HepG2 (cell line): ENCODE measurements around the gene VAV2. TPM values are rescaled to one million over a fixed set of nuclear protein-coding genes. Genes with fewer than 3 reads are reported as not detected.
A peak's percentile ranks its signal among the peaks of the same experiment; 100 is the strongest.

Experiments
- CENPX ChIP-seq: sonication (generic); formaldehyde crosslinking; IDR thresholded peaks from 2 replicates; pipeline ENCODE4 v1.9.0; 2021; ENCODE audit warnings: mild to moderate bottlenecking, missing genetic modification reagents, moderate library complexity
- EP300 ChIP-seq, 3 experiments: sonication (generic) in 1 of 3; formaldehyde crosslinking in 1 of 3; IDR thresholded peaks; 2 replicates each; pipeline versions ENCODE4 v1.5.1 to v1.6.1; 2011 to 2020; ENCODE audit warnings: low read depth in 2 of 3, low read length in 2 of 3, borderline replicate concordance in 1 of 3, improper control_type of control experiment in 1 of 3, mild to moderate bottlenecking in 1 of 3, missing genetic modification reagents in 1 of 3, moderate library complexity in 1 of 3
- FOXK2 ChIP-seq: fragments of 450-650 bp; IDR thresholded peaks from 2 replicates; pipeline ENCODE4 v1.6.1; 2016
- HNRNPH1 ChIP-seq: fragments of 200-400 bp; formaldehyde crosslinking; optimal IDR thresholded peaks from 2 replicates; pipeline ENCODE3; 2017; ENCODE audit warnings: mild to moderate bottlenecking, low read depth, low read length
- MAFK ChIP-seq, 2 experiments: IDR thresholded peaks in 1 of 2; conservative IDR thresholded peaks in 1 of 2; 2 replicates each; pipeline ENCODE4 v1.6.1; 2011; ENCODE audit warnings: improper control_type of control experiment in 2 of 2, low read length in 2 of 2
- SALL2 ChIP-seq: sonication (generic); formaldehyde crosslinking; IDR thresholded peaks from 2 replicates; pipeline ENCODE4 v1.8.1; 2023; ENCODE audit warnings: mild to moderate bottlenecking, missing genetic modification reagents, inconsistent platforms
- SETDB1 ChIP-seq: sonication (generic); formaldehyde crosslinking; IDR thresholded peaks from 2 replicates; pipeline ENCODE4 v1.5.1; 2020; ENCODE audit warnings: missing genetic modification reagents, mild to moderate bottlenecking, borderline replicate concordance
- SP4 ChIP-seq: sonication (generic); formaldehyde crosslinking; IDR thresholded peaks from 2 replicates; pipeline ENCODE4 v1.8.1; 2023; ENCODE audit warnings: mild to moderate bottlenecking, missing genetic modification reagents
- TCF12 ChIP-seq, 2 experiments: fragments of 450-650 bp in 1 of 2; sonication (generic) in 1 of 2; formaldehyde crosslinking in 1 of 2; IDR thresholded peaks; 2 replicates each; pipeline versions ENCODE4 v1.6.1 to v1.8.0; 2017 to 2022; ENCODE audit warnings: antibody characterized with exemption in 1 of 2, mild to moderate bottlenecking in 1 of 2, missing genetic modification reagents in 1 of 2, moderate library complexity in 1 of 2
- ZFAT ChIP-seq: sonication (generic); formaldehyde crosslinking; conservative IDR thresholded peaks from 2 replicates; pipeline ENCODE4 v1.8.1; 2023; ENCODE audit warnings: missing genetic modification reagents, inconsistent platforms
- ZNF180 ChIP-seq: sonication (generic); formaldehyde crosslinking; IDR thresholded peaks from 2 replicates; pipeline ENCODE4 v1.4.0; 2020; ENCODE audit warnings: low read depth, missing genetic modification reagents, borderline replicate concordance
- ZNF224 ChIP-seq: sonication (generic); formaldehyde crosslinking; IDR thresholded peaks from 2 replicates; pipeline ENCODE4 v1.5.0; 2020; ENCODE audit warnings: mild to moderate bottlenecking, missing genetic modification reagents
- ZNF335 ChIP-seq: sonication (generic); formaldehyde crosslinking; IDR thresholded peaks from 2 replicates; pipeline ENCODE4 v1.4.0; 2020; ENCODE audit warnings: missing genetic modification reagents
- polyA plus RNA-seq, 8 experiments: library from polyadenylated mRNA; depleted of rRNA in 3 of 8; stranded (reverse) in 7 of 8; unstranded in 1 of 8; fragments of >200 nt; fragmentation: Illumina TruSeq in 4 of 8; extraction: Trizol in 4 of 8; gene quantifications; 2 replicates each; pipeline versions ENCODE4 v1.2.1 to v1.2.3, GENCODE V29; 2011 to 2016; ENCODE audit warnings: low read depth in 4 of 8, missing spikeins in 1 of 8, mixed read lengths in 1 of 8; ENCODE audit not compliant: insufficient read depth in 1 of 8
- total RNA-seq, 5 experiments: library from RNA; depleted of rRNA; stranded (reverse); fragments of >200 nt; fragmentation: Illumina TruSeq; extraction: Trizol; gene quantifications; 2 replicates each; pipeline ENCODE4 v1.2.3, GENCODE V29; 2016; ENCODE audit warnings: low read depth in 1 of 5
- TF ChIP-seq, protein P1 (sequence below): sonication (generic); formaldehyde crosslinking; IDR thresholded peaks from 2 replicates; pipeline ENCODE4 v1.4.0; 2020; ENCODE audit warnings: missing genetic modification reagents; ENCODE audit errors: not compliant biosample characterization
- TF ChIP-seq, protein P2 (sequence below): sonication (generic); formaldehyde crosslinking; conservative IDR thresholded peaks from 2 replicates; pipeline ENCODE4 v1.4.0; 2020; ENCODE audit warnings: missing genetic modification reagents
- TF ChIP-seq, protein P3 (sequence below): IDR thresholded peaks from 2 replicates; pipeline ENCODE4 v1.6.1; 2016; ENCODE audit warnings: missing compliant biosample characterization, missing genetic modification reagents, borderline replicate concordance
- TF ChIP-seq, protein P4 (sequence below): sonication (generic); formaldehyde crosslinking; IDR thresholded peaks from 2 replicates; pipeline ENCODE4 v1.8.0; 2022; ENCODE audit warnings: mild to moderate bottlenecking, missing genetic modification reagents, moderate library complexity
- TF ChIP-seq, protein P5 (sequence below): sonication (generic); formaldehyde crosslinking; IDR thresholded peaks from 2 replicates; pipeline ENCODE4 v1.8.0; 2022; ENCODE audit warnings: missing genetic modification reagents, mild to moderate bottlenecking, moderate library complexity, borderline replicate concordance
- TF ChIP-seq, protein P6 (sequence below): sonication (generic); formaldehyde crosslinking; IDR thresholded peaks from 2 replicates; pipeline ENCODE4 v1.4.0; 2020; ENCODE audit warnings: missing genetic modification reagents
- TF ChIP-seq, protein P7 (sequence below): sonication (generic); formaldehyde crosslinking; IDR thresholded peaks from 2 replicates; pipeline ENCODE4 v1.4.0; 2020; ENCODE audit warnings: missing genetic modification reagents

VAV2 gene
- total and polyA plus RNA-seq, 2 of the 13 experiments (the other 11 are each of a cell fraction or from before 2014, with no cell fraction given): 22.5 to 22.9 TPM

DNA sequence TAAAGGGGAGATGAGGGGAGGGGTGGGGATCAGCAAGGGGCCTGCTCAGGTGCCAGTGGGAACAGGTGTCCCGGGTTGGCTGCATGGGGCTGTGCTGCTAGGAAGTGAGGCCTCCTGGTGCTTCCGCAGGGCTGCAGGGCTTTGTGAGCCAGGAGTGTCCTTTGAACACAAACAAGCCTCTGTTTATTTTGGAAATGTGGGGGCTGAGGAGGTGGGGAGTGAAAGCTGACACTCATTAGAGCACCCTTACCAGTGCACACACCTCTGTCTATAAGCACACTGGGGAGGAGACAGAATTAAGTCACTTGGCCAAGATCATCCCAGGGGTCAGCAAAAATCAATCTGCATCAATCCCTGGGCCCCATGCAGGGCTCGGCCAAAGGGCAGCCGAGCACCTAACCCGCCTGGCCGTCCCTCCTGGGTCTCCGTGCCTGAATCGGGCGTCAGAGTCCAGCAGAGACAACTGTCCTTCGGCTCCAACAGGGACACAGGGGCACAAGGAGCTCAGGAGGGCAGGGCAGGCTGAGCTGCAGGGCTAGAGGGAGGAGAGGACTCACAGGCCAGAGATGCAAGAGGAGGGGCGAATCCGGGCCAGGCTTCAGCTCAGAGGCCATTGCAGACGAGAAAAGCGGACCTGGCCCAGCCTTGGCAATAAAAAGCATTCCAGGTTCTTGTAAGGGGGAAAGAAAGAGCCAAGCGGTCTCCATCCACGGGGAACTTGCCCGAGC, 99.8 kb downstream of the VAV2 start (continued):
- TF ChIP-seq EP300 (IDR thresholded peaks at IDR 0.05; ENCODE audit: low read depth in 2 of 2, low read length in 2 of 2) (peak; percentile 91 to 96), EP300 (CRISPR knock-in tag; IDR thresholded peaks at IDR 0.05; ENCODE audit: borderline replicate concordance) (peak; percentile 96; the same call in 1 of the 2 replicates), MAFK (conservative IDR thresholded peaks at IDR 0.05 in 1 of 2, IDR thresholded peaks at IDR 0.05 in 1 of 2; ENCODE audit: low read length in 2 of 2) (peak; percentile 35 to 64; a peak in 3 of 4 replicates), ZNF335 (CRISPR knock-in tag) (peak; percentile 73; the same call in 1 of the 2 replicates), ZFAT (no peak), ZNF224 (CRISPR knock-in tag) (peak; percentile 90; the same call in 1 of the 2 replicates), SETDB1 (CRISPR knock-in tag) (no peak), SP4 (CRISPR knock-in tag) (peak; percentile 71), HNRNPH1 (peak; percentile 64), ZNF180 (CRISPR knock-in tag) (no peak), TCF12 (IDR thresholded peaks at IDR 0.05) (no peak), TCF12 (CRISPR knock-in tag; IDR thresholded peaks at IDR 0.05) (peak; percentile 99), CENPX (CRISPR knock-in tag) (no peak), SALL2 (CRISPR knock-in tag) (peak; percentile 96), FOXK2 (peak; percentile 92)
- TF ChIP-seq, protein P1, sequence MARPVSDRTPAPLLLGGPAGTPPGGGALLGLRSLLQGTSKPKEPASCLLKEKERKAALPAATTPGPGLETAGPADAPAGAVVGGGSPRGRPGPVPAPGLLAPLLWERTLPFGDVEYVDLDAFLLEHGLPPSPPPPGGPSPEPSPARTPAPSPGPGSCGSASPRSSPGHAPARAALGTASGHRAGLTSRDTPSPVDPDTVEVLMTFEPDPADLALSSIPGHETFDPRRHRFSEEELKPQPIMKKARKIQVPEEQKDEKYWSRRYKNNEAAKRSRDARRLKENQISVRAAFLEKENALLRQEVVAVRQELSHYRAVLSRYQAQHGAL (CRISPR knock-in tag): no peak
- TF ChIP-seq, protein P2, sequence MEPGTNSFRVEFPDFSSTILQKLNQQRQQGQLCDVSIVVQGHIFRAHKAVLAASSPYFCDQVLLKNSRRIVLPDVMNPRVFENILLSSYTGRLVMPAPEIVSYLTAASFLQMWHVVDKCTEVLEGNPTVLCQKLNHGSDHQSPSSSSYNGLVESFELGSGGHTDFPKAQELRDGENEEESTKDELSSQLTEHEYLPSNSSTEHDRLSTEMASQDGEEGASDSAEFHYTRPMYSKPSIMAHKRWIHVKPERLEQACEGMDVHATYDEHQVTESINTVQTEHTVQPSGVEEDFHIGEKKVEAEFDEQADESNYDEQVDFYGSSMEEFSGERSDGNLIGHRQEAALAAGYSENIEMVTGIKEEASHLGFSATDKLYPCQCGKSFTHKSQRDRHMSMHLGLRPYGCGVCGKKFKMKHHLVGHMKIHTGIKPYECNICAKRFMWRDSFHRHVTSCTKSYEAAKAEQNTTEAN (CRISPR knock-in tag): peak; percentile 91
- TF ChIP-seq, protein P3, sequence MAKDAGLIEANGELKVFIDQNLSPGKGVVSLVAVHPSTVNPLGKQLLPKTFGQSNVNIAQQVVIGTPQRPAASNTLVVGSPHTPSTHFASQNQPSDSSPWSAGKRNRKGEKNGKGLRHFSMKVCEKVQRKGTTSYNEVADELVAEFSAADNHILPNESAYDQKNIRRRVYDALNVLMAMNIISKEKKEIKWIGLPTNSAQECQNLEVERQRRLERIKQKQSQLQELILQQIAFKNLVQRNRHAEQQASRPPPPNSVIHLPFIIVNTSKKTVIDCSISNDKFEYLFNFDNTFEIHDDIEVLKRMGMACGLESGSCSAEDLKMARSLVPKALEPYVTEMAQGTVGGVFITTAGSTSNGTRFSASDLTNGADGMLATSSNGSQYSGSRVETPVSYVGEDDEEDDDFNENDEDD: peak; percentile 51; the same call in 1 of the 2 replicates
- TF ChIP-seq, protein P4, sequence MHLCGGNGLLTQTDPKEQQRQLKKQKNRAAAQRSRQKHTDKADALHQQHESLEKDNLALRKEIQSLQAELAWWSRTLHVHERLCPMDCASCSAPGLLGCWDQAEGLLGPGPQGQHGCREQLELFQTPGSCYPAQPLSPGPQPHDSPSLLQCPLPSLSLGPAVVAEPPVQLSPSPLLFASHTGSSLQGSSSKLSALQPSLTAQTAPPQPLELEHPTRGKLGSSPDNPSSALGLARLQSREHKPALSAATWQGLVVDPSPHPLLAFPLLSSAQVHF (CRISPR knock-in tag): peak; percentile 50; the same call in 1 of the 2 replicates
- TF ChIP-seq, protein P5, sequence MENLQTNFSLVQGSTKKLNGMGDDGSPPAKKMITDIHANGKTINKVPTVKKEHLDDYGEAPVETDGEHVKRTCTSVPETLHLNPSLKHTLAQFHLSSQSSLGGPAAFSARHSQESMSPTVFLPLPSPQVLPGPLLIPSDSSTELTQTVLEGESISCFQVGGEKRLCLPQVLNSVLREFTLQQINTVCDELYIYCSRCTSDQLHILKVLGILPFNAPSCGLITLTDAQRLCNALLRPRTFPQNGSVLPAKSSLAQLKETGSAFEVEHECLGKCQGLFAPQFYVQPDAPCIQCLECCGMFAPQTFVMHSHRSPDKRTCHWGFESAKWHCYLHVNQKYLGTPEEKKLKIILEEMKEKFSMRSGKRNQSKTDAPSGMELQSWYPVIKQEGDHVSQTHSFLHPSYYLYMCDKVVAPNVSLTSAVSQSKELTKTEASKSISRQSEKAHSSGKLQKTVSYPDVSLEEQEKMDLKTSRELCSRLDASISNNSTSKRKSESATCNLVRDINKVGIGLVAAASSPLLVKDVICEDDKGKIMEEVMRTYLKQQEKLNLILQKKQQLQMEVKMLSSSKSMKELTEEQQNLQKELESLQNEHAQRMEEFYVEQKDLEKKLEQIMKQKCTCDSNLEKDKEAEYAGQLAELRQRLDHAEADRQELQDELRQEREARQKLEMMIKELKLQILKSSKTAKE (CRISPR knock-in tag): peak; percentile 99
- TF ChIP-seq, protein P6, sequence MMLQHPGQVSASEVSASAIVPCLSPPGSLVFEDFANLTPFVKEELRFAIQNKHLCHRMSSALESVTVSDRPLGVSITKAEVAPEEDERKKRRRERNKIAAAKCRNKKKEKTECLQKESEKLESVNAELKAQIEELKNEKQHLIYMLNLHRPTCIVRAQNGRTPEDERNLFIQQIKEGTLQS (CRISPR knock-in tag): peak; percentile 58; the same call in 1 of the 2 replicates
- TF ChIP-seq, protein P7, sequence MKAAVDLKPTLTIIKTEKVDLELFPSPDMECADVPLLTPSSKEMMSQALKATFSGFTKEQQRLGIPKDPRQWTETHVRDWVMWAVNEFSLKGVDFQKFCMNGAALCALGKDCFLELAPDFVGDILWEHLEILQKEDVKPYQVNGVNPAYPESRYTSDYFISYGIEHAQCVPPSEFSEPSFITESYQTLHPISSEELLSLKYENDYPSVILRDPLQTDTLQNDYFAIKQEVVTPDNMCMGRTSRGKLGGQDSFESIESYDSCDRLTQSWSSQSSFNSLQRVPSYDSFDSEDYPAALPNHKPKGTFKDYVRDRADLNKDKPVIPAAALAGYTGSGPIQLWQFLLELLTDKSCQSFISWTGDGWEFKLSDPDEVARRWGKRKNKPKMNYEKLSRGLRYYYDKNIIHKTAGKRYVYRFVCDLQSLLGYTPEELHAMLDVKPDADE (CRISPR knock-in tag): no peak
